ENCODE data around the gene DLGAP3.

The DLGAP3 gene

GRCh38 chr1:34901919-34902318 is 27.5 kb downstream of the DLGAP3 start:
- no peak for DNase-seq (ENCODE audit: low read depth in 2 of 2)

- DNase-seq (ENCODE audit: low read depth in 2 of 2): no peak
Observed at GRCh38 chr1:34900775-34901502, 28.5 kb downstream of the DLGAP3 start.

- no peak for DNase-seq (ENCODE audit: low read depth in 2 of 2)
Observed at GRCh38 chr1:34899906-34900305, 29.5 kb downstream of the DLGAP3 start.

- no peak for DNase-seq (ENCODE audit: low read depth in 2 of 2)
Observed at GRCh38 chr1:34899471-34899870, 30.0 kb downstream of the DLGAP3 start.

- no peak for DNase-seq (ENCODE audit: low read depth in 2 of 2)
Observed at GRCh38 chr1:34898330-34898761, 31.1 kb downstream of the DLGAP3 start.

- DNase-seq (ENCODE audit: low read depth in 2 of 2): no peak
Observed at GRCh38 chr1:34896612-34897011, 32.8 kb downstream of the DLGAP3 start.

- DNase-seq (ENCODE audit: low read depth in 2 of 2): no peak
Observed at GRCh38 chr1:34889705-34890104, 39.7 kb downstream of the DLGAP3 start.

- no peak for DNase-seq (ENCODE audit: low read depth in 2 of 2)
Observed at GRCh38 chr1:34887593-34887992, 41.9 kb downstream of the DLGAP3 start.

GRCh38 chr1:34885405-34886247 is 43.8 kb downstream of the DLGAP3 start:
- peak in 1 of 2 donors; percentile 66 for DNase-seq (ENCODE audit: low read depth in 2 of 2)

- DNase-seq (ENCODE audit: low read depth in 2 of 2): no peak
Observed at GRCh38 chr1:34884961-34885360, 44.5 kb downstream of the DLGAP3 start.

GRCh38 chr1:34884536-34884935 is 44.9 kb downstream of the DLGAP3 start:
- no peak for DNase-seq (ENCODE audit: low read depth in 2 of 2)

GRCh38 chr1:34879230-34879629 is 50.2 kb downstream of the DLGAP3 start:
- DNase-seq (ENCODE audit: low read depth in 2 of 2): no peak

GRCh38 chr1:34876406-34876805 is 53.0 kb downstream of the DLGAP3 start:
- no peak for DNase-seq (ENCODE audit: low read depth in 2 of 2)

GRCh38 chr1:34874296-34874952 is 55.0 kb downstream of the DLGAP3 start:
- DNase-seq (ENCODE audit: low read depth in 2 of 2): no peak

- DNase-seq (ENCODE audit: low read depth in 2 of 2): no peak
Observed at GRCh38 chr1:34872133-34872503, 57.3 kb downstream of the DLGAP3 start.

GRCh38 chr1:34871443-34872132 is 57.9 kb downstream of the DLGAP3 start:
- no peak for DNase-seq (ENCODE audit: low read depth in 2 of 2)

- no peak for DNase-seq (ENCODE audit: low read depth in 2 of 2)
Observed at GRCh38 chr1:34870395-34870794, 59.1 kb downstream of the DLGAP3 start.

GRCh38 chr1:34869760-34870159 is 59.7 kb downstream of the DLGAP3 start:
- no peak for DNase-seq (ENCODE audit: low read depth in 2 of 2)

- no peak for DNase-seq (ENCODE audit: low read depth in 2 of 2)
Observed at GRCh38 chr1:34868230-34869049, 61.0 kb downstream of the DLGAP3 start.

GRCh38 chr1:34867415-34867814 is 62.0 kb downstream of the DLGAP3 start:
- DNase-seq (ENCODE audit: low read depth in 2 of 2): no peak

GRCh38 chr1:34866762-34867109 is 62.7 kb downstream of the DLGAP3 start:
- DNase-seq (ENCODE audit: low read depth in 2 of 2): no peak

Data from stimulated activated CD4-positive, alpha-beta T cell treated with anti-CD3 and anti-CD28 coated beads, Interleukin-15, amount 100 ng/mL, for 48 hours (primary cell).